CD14-positive monocyte (primary cell): ENCODE results near the gene CKS1B. TPM values are rescaled to one million over a fixed set of nuclear protein-coding genes. Genes with fewer than 3 reads are reported as not detected.

Experiments
- DNase-seq, 3 donors: peaks; one replicate each; pipeline ENCODE4 v3.0.0-alpha.2; 2011 to 2022
- H2AFZ ChIP-seq: 2 replicates; pipeline ENCODE4 v1.6.0; 2012; ENCODE audit warnings: mild to moderate bottlenecking, low read depth, low read length, inconsistent platforms; ENCODE audit not compliant: insufficient read depth, poor library complexity, severe bottlenecking
- H3K27ac ChIP-seq, 2 donors: 1 replicate in 1 of 2; 2 replicates in 1 of 2; pipeline ENCODE4 v1.5.1; 2012 to 2013; ENCODE audit warnings: low read length in 2 of 2, control low read depth in 1 of 2, inconsistent platforms in 1 of 2, low read depth in 1 of 2, mild to moderate bottlenecking in 1 of 2
- H3K27me3 ChIP-seq, 2 donors: one replicate each; pipeline versions ENCODE4 v1.6.0 to v1.6.1; 2011 to 2013; ENCODE audit warnings: low read length in 2 of 2; ENCODE audit not compliant: control insufficient read depth in 2 of 2, insufficient read depth in 2 of 2
- H3K36me3 ChIP-seq, 2 donors: replicated peaks in 1 of 2; 1 replicate in 1 of 2; 2 replicates in 1 of 2; pipeline versions ENCODE4 v1.5.1 to v1.6.1; 2012 to 2013; ENCODE audit warnings: low read length in 2 of 2, control low read depth in 1 of 2, inconsistent platforms in 1 of 2, mild to moderate bottlenecking in 1 of 2; ENCODE audit not compliant: insufficient read depth in 2 of 2, control insufficient read depth in 1 of 2
- H3K4me1 ChIP-seq, 2 donors: 1 replicate in 1 of 2; 2 replicates in 1 of 2; pipeline versions ENCODE4 v1.5.1 to v1.6.1; 2012 to 2013; ENCODE audit warnings: low read length in 2 of 2, control low read depth in 1 of 2, inconsistent platforms in 1 of 2, mild to moderate bottlenecking in 1 of 2, moderate library complexity in 1 of 2; ENCODE audit not compliant: insufficient read depth in 2 of 2, control insufficient read depth in 1 of 2
- H3K4me2 ChIP-seq: replicated peaks from 2 replicates; pipeline ENCODE3; 2012; ENCODE audit warnings: low read length, moderate library complexity, mild to moderate bottlenecking; ENCODE audit not compliant: poor library complexity, severe bottlenecking; ENCODE audit errors: extremely low read depth
- H3K4me3 ChIP-seq, 3 experiments: fragments of 200-600 bp in 1 of 3; sonication (generic) in 1 of 3; replicated peaks in 1 of 3; 1 replicate in 2 of 3; 2 replicates in 1 of 3; pipeline ENCODE4 v1.5.1; 2011 to 2013; ENCODE audit warnings: low read length in 3 of 3, mild to moderate bottlenecking in 3 of 3, control low read depth in 2 of 3, low read depth in 2 of 3, inconsistent platforms in 1 of 3, moderate library complexity in 1 of 3
- H3K79me2 ChIP-seq: 2 replicates; pipeline ENCODE4 v1.6.0; 2012; ENCODE audit warnings: mild to moderate bottlenecking, control low read depth, inconsistent platforms, low read length, moderate library complexity; ENCODE audit not compliant: insufficient read depth
- H3K9ac ChIP-seq: 2 replicates; pipeline ENCODE4 v1.6.0; 2017; ENCODE audit warnings: low read length, mild to moderate bottlenecking; ENCODE audit not compliant: insufficient read depth, poor library complexity, severe bottlenecking
- H3K9me3 ChIP-seq, 2 donors: replicated peaks in 1 of 2; 1 replicate in 1 of 2; 2 replicates in 1 of 2; pipeline versions ENCODE4 v1.5.1 to v1.6.1; 2012 to 2013; ENCODE audit warnings: low read length in 2 of 2, control low read depth in 1 of 2; ENCODE audit not compliant: control insufficient read depth in 1 of 2, insufficient read depth in 1 of 2
- H4K20me1 ChIP-seq: 2 replicates; pipeline ENCODE4 v1.6.0; 2012; ENCODE audit warnings: mild to moderate bottlenecking, low read length, control low read depth, moderate library complexity; ENCODE audit not compliant: insufficient read depth
- H3K27ac Mint-ChIP-seq, 7 donors: one replicate each; pipeline ENCODE4 v1.8.0; 2020; ENCODE audit warnings: mild to moderate bottlenecking in 7 of 7, mixed read lengths in 7 of 7, moderate library complexity in 6 of 7, inconsistent platforms in 2 of 7
- H3K27me3 Mint-ChIP-seq, 3 donors: one replicate each; pipeline ENCODE4 v1.8.0; 2021 to 2022; ENCODE audit warnings: low read depth in 3 of 3, mild to moderate bottlenecking in 3 of 3, mixed read lengths in 3 of 3, moderate library complexity in 3 of 3, inconsistent platforms in 1 of 3
- H3K36me3 Mint-ChIP-seq, 2 donors: one replicate each; pipeline ENCODE4 v1.8.0; 2020; ENCODE audit warnings: mixed read lengths in 2 of 2, inconsistent platforms in 1 of 2, mild to moderate bottlenecking in 1 of 2
- H3K4me1 Mint-ChIP-seq: one replicate; pipeline ENCODE4 v1.8.0; 2020; ENCODE audit warnings: mild to moderate bottlenecking, mixed read lengths
- H3K4me3 Mint-ChIP-seq, 2 donors: one replicate each; pipeline ENCODE4 v1.8.0; 2020; ENCODE audit warnings: mild to moderate bottlenecking in 2 of 2, mixed read lengths in 2 of 2, moderate library complexity in 1 of 2
- H3K9me3 Mint-ChIP-seq, 7 donors: one replicate each; pipeline ENCODE4 v1.8.0; 2020 to 2022; ENCODE audit warnings: mixed read lengths in 7 of 7, mild to moderate bottlenecking in 6 of 7, moderate library complexity in 6 of 7, inconsistent platforms in 2 of 7
- WGBS: methylation state at CpG from one replicate; pipeline ENCODE4 v1.1.5; 2013; ENCODE audit warnings: missing lambda C conversion rate; ENCODE audit not compliant: insufficient coverage; 5-methylcytosine and 5-hydroxymethylcytosine counted together
- intact Hi-C, 2 donors: fragments of 100-400 bp; cut with micrococcal nuclease; formaldehyde crosslinking; loops; one replicate each; pipeline versions ENCODE4 v1.15.0 to v1.15.1; 2023
- polyA plus RNA-seq, 3 donors: library from polyadenylated mRNA; depleted of rRNA in 1 of 3; unstranded in 2 of 3; stranded (reverse) in 1 of 3; fragments of 300-500 nt in 2 of 3; fragments of >200 nt in 1 of 3; fragmentation: Illumina TruSeq in 2 of 3; gene quantifications; 1 replicate in 2 of 3; 2 replicates in 1 of 3; pipeline ENCODE4 v1.2.3, GENCODE V29; 2012 to 2021
- TF ChIP-seq, protein P1 (sequence below): fragments of 200-600 bp; IDR thresholded peaks from one replicate; pipeline ENCODE4 v1.8.0; 2022; ENCODE audit warnings: antibody characterized with exemption, mild to moderate bottlenecking

CKS1B gene
- polyA plus RNA-seq, 3 donors, result 9.4 to 22.6 (median 18.0) TPM

GRCh38 chr1:154958681-154959425 is 15.6 kb upstream of the CKS1B start:
- Mint-ChIP-seq H3K27me3 (peaks cover 0 to 3% (median 1%) of the 10 kb centered on the region in 3 donors), H3K4me1 (peaks cover 54% of the 10 kb centered on the region), H3K9me3 (no peaks in the 10 kb centered on the region), H3K36me3 (peaks cover 16 to 21% of the 10 kb centered on the region in 2 donors), H3K4me3 (no peak overlapping the region), H3K27ac (peak overlapping the region in 1 of 7 donors; percentile 66)
- no peaks in the 10 kb centered on the region for H3K9me3 ChIP-seq
- no peak overlapping the region for H3K4me2 ChIP-seq
- no peak overlapping the region for H2AFZ ChIP-seq
- peak overlapping the region in 1 of 2 donors; percentile 1 for H3K27ac ChIP-seq
- H3K79me2 ChIP-seq, result peaks cover 50% of the 10 kb centered on the region
- TF ChIP-seq, protein P1, sequence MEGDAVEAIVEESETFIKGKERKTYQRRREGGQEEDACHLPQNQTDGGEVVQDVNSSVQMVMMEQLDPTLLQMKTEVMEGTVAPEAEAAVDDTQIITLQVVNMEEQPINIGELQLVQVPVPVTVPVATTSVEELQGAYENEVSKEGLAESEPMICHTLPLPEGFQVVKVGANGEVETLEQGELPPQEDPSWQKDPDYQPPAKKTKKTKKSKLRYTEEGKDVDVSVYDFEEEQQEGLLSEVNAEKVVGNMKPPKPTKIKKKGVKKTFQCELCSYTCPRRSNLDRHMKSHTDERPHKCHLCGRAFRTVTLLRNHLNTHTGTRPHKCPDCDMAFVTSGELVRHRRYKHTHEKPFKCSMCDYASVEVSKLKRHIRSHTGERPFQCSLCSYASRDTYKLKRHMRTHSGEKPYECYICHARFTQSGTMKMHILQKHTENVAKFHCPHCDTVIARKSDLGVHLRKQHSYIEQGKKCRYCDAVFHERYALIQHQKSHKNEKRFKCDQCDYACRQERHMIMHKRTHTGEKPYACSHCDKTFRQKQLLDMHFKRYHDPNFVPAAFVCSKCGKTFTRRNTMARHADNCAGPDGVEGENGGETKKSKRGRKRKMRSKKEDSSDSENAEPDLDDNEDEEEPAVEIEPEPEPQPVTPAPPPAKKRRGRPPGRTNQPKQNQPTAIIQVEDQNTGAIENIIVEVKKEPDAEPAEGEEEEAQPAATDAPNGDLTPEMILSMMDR, result no peak
- intact Hi-C loops, result no loop called here
- no peak for DNase-seq
- no peak overlapping the region for H3K4me3 ChIP-seq
- WGBS, result 97% methylated on average over 12 of the region's 16 CpGs
- H3K4me1 ChIP-seq, result peaks cover 42 to 59% of the 10 kb centered on the region in 2 donors
- no peak overlapping the region for H3K9ac ChIP-seq
- H3K36me3 ChIP-seq, result peaks cover 22 to 29% of the 10 kb centered on the region in 2 donors
- H4K20me1 ChIP-seq, result peaks cover 40% of the 10 kb centered on the region
- H3K27me3 ChIP-seq, result no peaks in the 10 kb centered on the region

GRCh38 chr1:154959426-154959780 is 15.1 kb upstream of the CKS1B start:
- no peak overlapping the region for H3K4me3 Mint-ChIP-seq
- TF ChIP-seq, protein P1, result no peak
- Histone ChIP-seq H3K9me3 (no peaks in the 10 kb centered on the region), H4K20me1 (peaks cover 34% of the 10 kb centered on the region), H3K79me2 (peaks cover 49% of the 10 kb centered on the region), H3K27me3 (no peaks in the 10 kb centered on the region), H3K4me2 (no peak overlapping the region), H3K4me3 (no peak overlapping the region), H3K4me1 (peaks cover 38 to 55% of the 10 kb centered on the region in 2 donors), H3K36me3 (peaks cover 27 to 34% of the 10 kb centered on the region in 2 donors), H3K9ac (no peak overlapping the region), H2AFZ (no peak overlapping the region), H3K27ac (no peak overlapping the region)
- no peaks in the 10 kb centered on the region for H3K9me3 Mint-ChIP-seq
- DNase-seq, result no peak
- peak overlapping the region in 3 of 7 donors; percentile 36 to 70 (median 50) for H3K27ac Mint-ChIP-seq
- 90% methylated on average over 2 of the region's 7 CpGs for WGBS
- intact Hi-C loops, result no loop called here
- peaks cover 49% of the 10 kb centered on the region for H3K4me1 Mint-ChIP-seq
- H3K36me3 Mint-ChIP-seq, result peaks cover 18 to 26% of the 10 kb centered on the region in 2 donors
- H3K27me3 Mint-ChIP-seq, result peaks cover 0 to 3% (median 1%) of the 10 kb centered on the region in 3 donors
